Smooth muscle cell (in vitro differentiated cells): ENCODE measurements around the gene LRSAM1. TPM values are rescaled to one million over a fixed set of nuclear protein-coding genes. Genes with fewer than 3 reads are reported as not detected.

Experiments
- DNase-seq: peaks from one replicate; lab custom pipeline; 2025; ENCODE audit not compliant: unreplicated experiment; lab: John Stamatoyannopoulos, UW
- H2AFZ ChIP-seq: fragments of 200-600 bp; sonication (generic); 2 replicates; pipeline ENCODE4 v1.6.0; 2016; ENCODE audit warnings: antibody characterized with exemption, low read depth, mild to moderate bottlenecking
- H3F3A ChIP-seq: fragments of 200-600 bp; sonication (generic); 2 replicates; pipeline ENCODE4 v1.6.0; 2017; ENCODE audit warnings: antibody characterized with exemption, low read depth
- H3K27ac ChIP-seq: fragments of 200-600 bp; sonication (generic); 2 replicates; pipeline ENCODE4 v1.5.1; 2016; ENCODE audit warnings: low read depth, mild to moderate bottlenecking
- H3K27me3 ChIP-seq: fragments of 200-600 bp; sonication (generic); 2 replicates; pipeline ENCODE4 v1.6.1; 2016; ENCODE audit warnings: low read depth, mild to moderate bottlenecking
- H3K36me3 ChIP-seq: fragments of 200-600 bp; sonication (generic); 2 replicates; pipeline ENCODE4 v1.5.1; 2016; ENCODE audit warnings: low read depth
- H3K4me1 ChIP-seq: fragments of 200-600 bp; sonication (generic); 2 replicates; pipeline ENCODE4 v1.5.1; 2016; ENCODE audit warnings: low read depth
- H3K4me2 ChIP-seq: fragments of 200-600 bp; sonication (generic); 2 replicates; pipeline ENCODE4 v1.6.0; 2016; ENCODE audit warnings: mild to moderate bottlenecking
- H3K4me3 ChIP-seq: fragments of 200-600 bp; sonication (generic); 2 replicates; pipeline ENCODE4 v1.5.1; 2016; ENCODE audit warnings: mild to moderate bottlenecking
- H3K79me2 ChIP-seq: fragments of 200-600 bp; sonication (generic); 2 replicates; pipeline ENCODE4 v1.6.0; 2016; ENCODE audit warnings: low read depth, mild to moderate bottlenecking
- H3K9ac ChIP-seq: fragments of 200-600 bp; sonication (generic); 2 replicates; pipeline ENCODE4 v1.6.0; 2016; ENCODE audit warnings: low read depth
- H3K9me3 ChIP-seq: fragments of 200-600 bp; sonication (generic); replicated peaks from 2 replicates; pipeline ENCODE4 v1.5.1; 2016; ENCODE audit warnings: low read depth
- H4K20me1 ChIP-seq: fragments of 200-600 bp; sonication (generic); 2 replicates; pipeline ENCODE4 v1.6.0; 2016; ENCODE audit warnings: low read depth
- CTCF ChIP-seq: fragments of 200-600 bp; sonication (generic); IDR thresholded peaks from 2 replicates; pipeline ENCODE4 v1.5.1; 2017; ENCODE audit warnings: borderline replicate concordance, mild to moderate bottlenecking, antibody characterized with exemption; ENCODE audit not compliant: insufficient read depth, poor library complexity, severe bottlenecking
- WGBS: methylation state at CpG from one replicate; pipeline ENCODE4 v1.1.7; 2016; ENCODE audit warnings: low lambda C conversion rate; 5-methylcytosine and 5-hydroxymethylcytosine counted together
- polyA plus RNA-seq: library from polyadenylated mRNA; unstranded; fragments of >200 nt; fragmentation: Nextera tagmentation; extraction: Ambion mirVana; gene quantifications from 2 replicates; pipeline ENCODE4 v1.2.1, GENCODE V29; 2016
- total RNA-seq: library from RNA; depleted of rRNA; stranded (reverse); fragments of >200 nt; gene quantifications from 2 replicates; pipeline ENCODE4 v1.2.3, GENCODE V29; 2014

The LRSAM1 gene
- total and polyA plus RNA-seq, 2 experiments from 2014 or later, result 10.5 to 27.0 TPM

DNA sequence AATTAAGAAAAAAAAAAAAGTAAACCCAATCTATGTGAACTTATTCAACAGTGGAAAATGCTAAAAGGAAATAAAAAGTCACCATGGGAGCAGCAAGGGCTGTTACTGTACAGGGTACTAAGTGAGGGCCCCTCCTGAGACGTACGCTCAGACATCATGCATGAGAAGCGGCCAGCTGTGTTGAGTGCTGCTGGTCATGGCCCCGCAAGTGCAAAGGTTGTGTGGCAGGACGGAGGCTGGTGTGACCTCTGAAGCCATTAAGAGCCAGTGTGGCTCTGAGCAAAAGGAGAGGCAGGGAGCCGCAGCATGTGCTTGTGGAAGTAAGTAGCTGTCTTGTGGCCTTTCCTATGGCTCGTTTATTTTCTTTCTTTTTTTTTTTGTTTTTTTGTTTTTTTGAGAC is 30.3 kb upstream of the LRSAM1 start:
- Histone ChIP-seq H3K4me2 (no peak overlapping the region), H3F3A (peaks cover 10% of the 10 kb centered on the region), H3K27ac (no peak overlapping the region), H3K9me3 (no peaks in the 10 kb centered on the region), H3K4me3 (no peak overlapping the region), H3K36me3 (no peaks in the 10 kb centered on the region), H3K27me3 (no peaks in the 10 kb centered on the region), H3K9ac (no peak overlapping the region), H2AFZ (no peak overlapping the region), H3K79me2 (peaks cover 36% of the 10 kb centered on the region), H3K4me1 (peaks cover 18% of the 10 kb centered on the region), H4K20me1 (peaks cover 10% of the 10 kb centered on the region)
- no peak for DNase-seq
- no peak for TF ChIP-seq CTCF
- 98% methylated on average over 7 of the region's 7 CpGs for WGBS

DNA sequence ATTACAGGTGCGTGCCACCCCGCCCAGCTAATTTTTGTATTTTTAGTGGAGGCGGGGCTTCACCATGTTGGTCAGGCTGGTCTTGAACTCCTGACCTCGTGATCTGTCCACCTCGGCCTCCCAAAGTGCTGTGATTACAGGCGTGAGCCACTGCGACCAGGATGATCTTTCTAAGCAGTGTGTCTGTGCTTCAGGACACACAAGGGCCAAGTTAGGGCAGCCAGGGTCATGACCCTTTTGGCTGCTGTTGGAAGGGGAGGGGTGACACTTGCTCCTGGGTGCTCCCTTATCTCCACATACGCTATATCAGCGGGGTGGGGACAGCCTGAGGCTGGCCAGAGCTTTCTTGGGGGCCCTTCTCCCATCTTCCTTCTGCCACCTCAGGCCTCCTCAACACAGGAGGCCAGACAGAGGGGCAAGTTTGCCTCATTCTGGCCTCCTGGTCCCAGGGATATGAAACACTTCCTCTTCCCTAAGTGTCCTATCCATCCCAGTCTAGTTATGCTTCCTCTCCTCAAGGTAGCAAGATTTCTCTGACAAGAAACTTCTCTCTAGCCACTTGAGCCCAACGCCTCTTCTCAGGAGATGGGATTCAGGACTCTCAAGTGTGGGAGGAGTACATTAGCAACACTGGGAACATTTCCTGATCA is 29.1 kb upstream of the LRSAM1 start:
- no peak for TF ChIP-seq CTCF
- peaks cover 10% of the 10 kb centered on the region for H3F3A ChIP-seq
- H3K27me3 ChIP-seq, result no peaks in the 10 kb centered on the region
- H3K4me1 ChIP-seq, result peaks cover 18% of the 10 kb centered on the region
- no peak overlapping the region for H3K9ac ChIP-seq
- WGBS, result 92% methylated on average over 10 of the region's 10 CpGs
- H3K4me3 ChIP-seq, result peak overlapping the region; percentile 77
- peak overlapping the region; percentile 72 for H3K27ac ChIP-seq
- no peak overlapping the region for H2AFZ ChIP-seq
- DNase-seq, result no peak
- H3K4me2 ChIP-seq, result peak overlapping the region; percentile 87
- no peaks in the 10 kb centered on the region for H3K36me3 ChIP-seq
- H3K9me3 ChIP-seq, result no peaks in the 10 kb centered on the region
- peaks cover 48% of the 10 kb centered on the region for H3K79me2 ChIP-seq
- peaks cover 10% of the 10 kb centered on the region for H4K20me1 ChIP-seq

- H3K27ac ChIP-seq, result peak overlapping the region; percentile 72
- peaks cover 53% of the 10 kb centered on the region for H3K79me2 ChIP-seq
- H3K27me3 ChIP-seq, result no peaks in the 10 kb centered on the region
- H3K36me3 ChIP-seq, result no peaks in the 10 kb centered on the region
- H3K4me2 ChIP-seq, result peak overlapping the region; percentile 87
- no peak overlapping the region for H2AFZ ChIP-seq
- WGBS, result 71% methylated on average over 6 of the region's 6 CpGs
- H3K9me3 ChIP-seq, result no peaks in the 10 kb centered on the region
- H4K20me1 ChIP-seq, result peaks cover 15% of the 10 kb centered on the region
- peaks cover 18% of the 10 kb centered on the region for H3K4me1 ChIP-seq
- H3K9ac ChIP-seq, result peak overlapping the region; percentile 72
- no peak for DNase-seq
- no peak for TF ChIP-seq CTCF
- peaks cover 10% of the 10 kb centered on the region for H3F3A ChIP-seq
- peak overlapping the region; percentile 77 for H3K4me3 ChIP-seq
Observed at GRCh38 chr9:127422787-127423186, 28.5 kb upstream of the LRSAM1 start.

GRCh38 chr9:127423476-127423933 is 27.8 kb upstream of the LRSAM1 start:
- H3K27ac ChIP-seq, result peak overlapping the region; percentile 72

More at GRCh38 chr9:127423476-127423933, 27.8 kb upstream of the LRSAM1 start:
- H3K4me2 ChIP-seq, result peak overlapping the region; percentile 87
- H3K4me3 ChIP-seq, result peak overlapping the region; percentile 77
- peaks cover 18% of the 10 kb centered on the region for H3K4me1 ChIP-seq
- DNase-seq, result no peak
- peak overlapping the region; percentile 72 for H3K9ac ChIP-seq
- peaks cover 22% of the 10 kb centered on the region for H4K20me1 ChIP-seq
- H3K27me3 ChIP-seq, result no peaks in the 10 kb centered on the region
- TF ChIP-seq CTCF, result no peak
- peaks cover 60% of the 10 kb centered on the region for H3K79me2 ChIP-seq
- no peaks in the 10 kb centered on the region for H3K9me3 ChIP-seq
- peak overlapping the region; percentile 86 for H2AFZ ChIP-seq
- no peaks in the 10 kb centered on the region for H3K36me3 ChIP-seq
- 6% methylated on average over 9 of the region's 9 CpGs for WGBS
- peaks cover 10% of the 10 kb centered on the region for H3F3A ChIP-seq
